ENCODE results near the gene DLL1. TPM values are rescaled to one million over a fixed set of nuclear protein-coding genes. Genes with fewer than 3 reads are reported as not detected.

DLL1 gene
- total RNA-seq, 2 experiments from 2014 or later, result not detected

GRCh38 chr6:170286246-170286933 is 4.5 kb downstream of the DLL1 start:
- no peaks in the 10 kb centered on the region for H3K79me2 ChIP-seq (ENCODE audit: insufficient read depth, low read depth, low read length)
- no TSS peak for BruUV-seq (replicated peaks)
- H3K36me3 ChIP-seq (ENCODE audit: insufficient read depth, low read length), result no peaks in the 10 kb centered on the region
- POLR2A ChIA-PET, result interaction anchor here (0.6 kb wide), 1 partner anchor 340 kb away, joined by 6 read pairs; no protein-coding TSS in a partner anchor
- TF ChIP-seq CTCF (conservative IDR thresholded peaks at IDR 0.05; ENCODE audit: low read length) (no peak), EZH2phosphoT487 (IDR thresholded peaks at IDR 0.05; ENCODE audit: borderline replicate concordance, low read depth, low read length) (no peak)
- no peak overlapping the region for H3K4me2 ChIP-seq (ENCODE audit: low read length)
- H3K27ac ChIP-seq (ENCODE audit: low read depth, low read length, poor library complexity, severe bottlenecking), result no peak overlapping the region
- DNase-seq (ENCODE audit: low spot score), result no peak
- intact Hi-C loops (cut with micrococcal nuclease; ENCODE audit: unreplicated experiment), result no loop called here
- no peak overlapping the region for H3K4me3 ChIP-seq (ENCODE audit: low read depth, low read length, poor library complexity, severe bottlenecking)
- H3K4me1 ChIP-seq (ENCODE audit: insufficient read depth, low read length, poor library complexity, severe bottlenecking), result no peaks in the 10 kb centered on the region
- H3K9me2 ChIP-seq (ENCODE audit: insufficient read depth, low read length), result no peaks in the 10 kb centered on the region
- no peak overlapping the region for H2AFZ ChIP-seq (ENCODE audit: low read length)
- CTCF ChIA-PET (ENCODE audit: unreplicated experiment), result no interaction called here
- no peaks in the 10 kb centered on the region for H4K20me1 ChIP-seq (ENCODE audit: insufficient read depth, low read length)
- H3K9me3 ChIP-seq (ENCODE audit: low read length), result no peaks in the 10 kb centered on the region

- no peaks in the 10 kb centered on the region for H3K36me3 ChIP-seq (ENCODE audit: insufficient read depth, low read length)
- H3K79me2 ChIP-seq (ENCODE audit: insufficient read depth, low read depth, low read length), result no peaks in the 10 kb centered on the region
- BruUV-seq (replicated peaks), result no TSS peak
- H3K4me3 ChIP-seq (ENCODE audit: low read depth, low read length, poor library complexity, severe bottlenecking), result no peak overlapping the region
- POLR2A ChIA-PET, result no interaction called here
- DNase-seq (ENCODE audit: low spot score), result no peak
- CTCF ChIA-PET (ENCODE audit: unreplicated experiment), result no interaction called here
- H4K20me1 ChIP-seq (ENCODE audit: insufficient read depth, low read length), result no peaks in the 10 kb centered on the region
- intact Hi-C loops (cut with micrococcal nuclease; ENCODE audit: unreplicated experiment), result no loop called here
- H2AFZ ChIP-seq (ENCODE audit: low read length), result no peak overlapping the region
- H3K27ac ChIP-seq (ENCODE audit: low read depth, low read length, poor library complexity, severe bottlenecking), result no peak overlapping the region
- no peak overlapping the region for H3K4me2 ChIP-seq (ENCODE audit: low read length)
- no peaks in the 10 kb centered on the region for H3K9me2 ChIP-seq (ENCODE audit: insufficient read depth, low read length)
- no peaks in the 10 kb centered on the region for H3K4me1 ChIP-seq (ENCODE audit: insufficient read depth, low read length, poor library complexity, severe bottlenecking)
- no peaks in the 10 kb centered on the region for H3K9me3 ChIP-seq (ENCODE audit: low read length)
- TF ChIP-seq CTCF (conservative IDR thresholded peaks at IDR 0.05; ENCODE audit: low read length) (no peak), EZH2phosphoT487 (IDR thresholded peaks at IDR 0.05; ENCODE audit: borderline replicate concordance, low read depth, low read length) (no peak)
Observed at GRCh38 chr6:170285482-170285881, 5.4 kb downstream of the DLL1 start.

- Histone ChIP-seq H3K4me2 (ENCODE audit: low read length) (no peak overlapping the region), H3K27ac (ENCODE audit: low read depth, low read length, poor library complexity, severe bottlenecking) (no peak overlapping the region), H3K36me3 (ENCODE audit: insufficient read depth, low read length) (no peaks in the 10 kb centered on the region), H3K4me3 (ENCODE audit: low read depth, low read length, poor library complexity, severe bottlenecking) (no peak overlapping the region), H4K20me1 (ENCODE audit: insufficient read depth, low read length) (no peaks in the 10 kb centered on the region), H3K79me2 (ENCODE audit: insufficient read depth, low read depth, low read length) (no peaks in the 10 kb centered on the region), H3K9me2 (ENCODE audit: insufficient read depth, low read length) (no peaks in the 10 kb centered on the region), H2AFZ (ENCODE audit: low read length) (no peak overlapping the region), H3K9me3 (ENCODE audit: low read length) (no peaks in the 10 kb centered on the region), H3K4me1 (ENCODE audit: insufficient read depth, low read length, poor library complexity, severe bottlenecking) (no peaks in the 10 kb centered on the region)
- intact Hi-C loops (cut with micrococcal nuclease; ENCODE audit: unreplicated experiment), result no loop called here
- no peak for DNase-seq (ENCODE audit: low spot score)
- no peak for TF ChIP-seq EZH2phosphoT487 (IDR thresholded peaks at IDR 0.05; ENCODE audit: borderline replicate concordance, low read depth, low read length)
- no peak for TF ChIP-seq CTCF (conservative IDR thresholded peaks at IDR 0.05; ENCODE audit: low read length)
- ChIA-PET CTCF (ENCODE audit: unreplicated experiment) (no interaction called here), POLR2A (no interaction called here)
- no TSS peak for BruUV-seq (replicated peaks)
Observed at GRCh38 chr6:170284866-170285469, 5.9 kb downstream of the DLL1 start.

Measured in OCI-LY7 (cell line).